Spleen (tissue), 11 donors: ENCODE measurements around the gene ANKRD13B. TPM values are rescaled to one million over a fixed set of nuclear protein-coding genes. Genes with fewer than 3 reads are reported as not detected.
A peak's percentile ranks its signal among the peaks of the same experiment; 100 is the strongest.

Experiments
- DNase-seq: peaks from one replicate; pipeline ENCODE4 v3.0.0-alpha.2; 2020
- H3K27ac ChIP-seq, 8 donors: fragments of 200-600 bp; sonication (generic) in 7 of 8; 1 replicate in 4 of 8; 2 replicates in 4 of 8; pipeline versions ENCODE4 v1.5.0 to v1.8.0; 2016 to 2021; ENCODE audit warnings: inconsistent platforms in 4 of 8, mild to moderate bottlenecking in 4 of 8, moderate library complexity in 1 of 8
- H3K27me3 ChIP-seq, 7 donors: fragments of 200-600 bp; sonication (generic) in 6 of 7; replicated peaks in 1 of 7; 1 replicate in 4 of 7; 2 replicates in 3 of 7; pipeline versions ENCODE4 v1.5.0 to v1.8.0; 2016 to 2021; ENCODE audit warnings: inconsistent platforms in 3 of 7, mild to moderate bottlenecking in 1 of 7
- H3K36me3 ChIP-seq, 6 donors: fragments of 200-600 bp; sonication (generic) in 5 of 6; 1 replicate in 4 of 6; 2 replicates in 2 of 6; pipeline versions ENCODE4 v1.5.0 to v1.8.0; 2016 to 2021; ENCODE audit warnings: inconsistent platforms in 2 of 6
- H3K4me1 ChIP-seq, 6 donors: fragments of 200-600 bp; sonication (generic) in 5 of 6; 1 replicate in 3 of 6; 2 replicates in 3 of 6; pipeline versions ENCODE4 v1.5.0 to v1.8.0; 2016 to 2021; ENCODE audit warnings: inconsistent platforms in 3 of 6
- H3K4me3 ChIP-seq, 8 donors: fragments of 200-600 bp; sonication (generic) in 7 of 8; 1 replicate in 4 of 8; 2 replicates in 4 of 8; pipeline versions ENCODE4 v1.5.0 to v1.8.0; 2016 to 2021; ENCODE audit warnings: inconsistent platforms in 4 of 8, mild to moderate bottlenecking in 4 of 8, moderate library complexity in 2 of 8
- H3K9me3 ChIP-seq, 8 donors: fragments of 200-600 bp; sonication (generic) in 7 of 8; 1 replicate in 4 of 8; 2 replicates in 4 of 8; pipeline versions ENCODE4 v1.5.0 to v1.8.0; 2016 to 2021; ENCODE audit warnings: inconsistent platforms in 4 of 8
- POLR2A ChIP-seq, 3 donors: fragments of 450-650 bp; IDR thresholded peaks; one replicate each; pipeline ENCODE4 v1.5.1; 2017; ENCODE audit warnings: antibody characterized with exemption in 3 of 3, mild to moderate bottlenecking in 1 of 3
- POLR2AphosphoS5 ChIP-seq, 3 donors: sonication (generic); formaldehyde crosslinking; IDR thresholded peaks; one replicate each; pipeline ENCODE4 v1.5.1; 2017; ENCODE audit warnings: antibody characterized with exemption in 3 of 3
- WGBS, 5 donors: extraction: QIAGEN DNeasy Blood & Tissue Kit in 3 of 5; methylation state at CpG; one replicate each; pipeline versions ENCODE4 v1.1.5 to v1.1.7; 2013 to 2018; 5-methylcytosine and 5-hydroxymethylcytosine counted together
- intact Hi-C: fragments of 100-400 bp; cut with DNase I; formaldehyde crosslinking; loops from one replicate; pipeline ENCODE4 v1.15.0; 2023; ENCODE audit warnings: low total_unique reads
- polyA plus RNA-seq, 3 donors: library from polyadenylated mRNA; stranded (reverse); fragments of 200-250 nt; gene quantifications; one replicate each; pipeline ENCODE4 v1.2.1, GENCODE V29; 2013
- total RNA-seq, 7 donors: library from RNA; depleted of rRNA in 3 of 7; stranded (reverse); fragments of >200 nt in 3 of 7; fragmentation: NEBNext Ultra II Directional in 4 of 7; extraction: Animal tissue kit (Norgen Biotek cat#: 25700) in 4 of 7; gene quantifications; one replicate each; pipeline versions ENCODE4 v1.1.0 to v1.2.1, GENCODE V29; 2016 to 2021
- TF ChIP-seq, protein P1 (sequence below), 11 experiments: fragments of 200-600 bp in 7 of 11; fragments of 450-650 bp in 4 of 11; sonication (generic) in 4 of 11; IDR thresholded peaks in 8 of 11; conservative IDR thresholded peaks in 3 of 11; 1 replicate in 7 of 11; 2 replicates in 4 of 11; pipeline versions ENCODE4 v1.4.0 to v1.8.0; 2016 to 2021; ENCODE audit warnings: antibody characterized with exemption in 11 of 11, inconsistent platforms in 4 of 11, mild to moderate bottlenecking in 1 of 11
- donor health status: healthy with polysubstance abuse.
- donor health status: DM: no; HTN: no; CAD: no; lungs with moderate emphysema.
- donor health status: DM: no; HTN: no; CAD: no.
- donor health status: Bipolar disorder and iron deficiency.
- donor health status: healthy.
- donor health status: DM: no; HTN: no; CAD: no.
- donor health status: DM: yes; HTN: yes; CAD: no.

The ANKRD13B gene
- total and polyA plus RNA-seq, 10 donors = 0.85 to 5.5 (median 2.5) TPM

DNA sequence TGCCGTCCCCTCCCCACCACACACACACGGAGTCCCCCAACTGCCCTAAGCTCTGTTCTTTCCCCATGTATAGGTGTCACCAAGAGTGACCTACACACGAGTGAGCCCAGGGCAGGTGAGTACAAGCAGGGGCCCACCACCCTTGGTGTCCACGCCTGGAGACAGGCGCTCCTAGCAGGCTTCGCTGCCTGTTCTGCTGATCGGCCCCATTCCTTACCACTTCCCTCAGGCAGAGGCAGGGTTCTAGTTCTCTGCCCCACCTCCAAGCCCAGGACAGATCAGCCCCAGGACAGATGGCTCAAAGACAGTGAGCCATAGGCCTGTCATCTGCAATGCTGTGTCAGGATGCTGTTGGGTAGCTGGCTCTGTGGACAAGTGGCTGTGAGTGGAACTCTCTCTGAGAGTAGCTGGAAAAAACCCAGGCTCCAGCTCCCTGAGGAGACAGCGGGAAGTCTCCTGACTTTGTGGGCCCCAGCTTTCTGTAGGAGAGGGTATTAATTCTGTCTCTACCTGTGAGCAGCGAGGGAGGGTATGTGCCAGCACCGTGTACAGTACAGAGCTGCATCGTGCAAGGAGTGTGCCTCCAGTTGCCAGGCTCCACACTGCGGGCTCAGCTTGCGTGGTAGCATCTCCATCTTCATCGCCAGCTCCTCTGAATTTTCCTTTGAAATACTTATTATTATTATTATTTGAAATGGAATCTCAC, 23.5 kb upstream of the ANKRD13B start:
- peak; percentile 65 for DNase-seq
- peaks cover 22 to 82% (median 61%) of the 10 kb centered on the region in 6 donors for H3K4me1 ChIP-seq
- peaks cover 0 to 27% (median 8%) of the 10 kb centered on the region in 6 donors for H3K36me3 ChIP-seq
- H3K4me3 ChIP-seq = peak overlapping the region in 7 of 8 donors; percentile 68 to 95 (median 79)
- peaks cover 0 to 3% (median 0%) of the 10 kb centered on the region in 7 donors for H3K27me3 ChIP-seq
- peak overlapping the region in 7 of 8 donors; percentile 81 to 93 (median 91) for H3K27ac ChIP-seq
- TF ChIP-seq POLR2A (IDR thresholded peaks at IDR 0.05) (no peak), POLR2AphosphoS5 (IDR thresholded peaks at IDR 0.05) (no peak)
- TF ChIP-seq, protein P1, sequence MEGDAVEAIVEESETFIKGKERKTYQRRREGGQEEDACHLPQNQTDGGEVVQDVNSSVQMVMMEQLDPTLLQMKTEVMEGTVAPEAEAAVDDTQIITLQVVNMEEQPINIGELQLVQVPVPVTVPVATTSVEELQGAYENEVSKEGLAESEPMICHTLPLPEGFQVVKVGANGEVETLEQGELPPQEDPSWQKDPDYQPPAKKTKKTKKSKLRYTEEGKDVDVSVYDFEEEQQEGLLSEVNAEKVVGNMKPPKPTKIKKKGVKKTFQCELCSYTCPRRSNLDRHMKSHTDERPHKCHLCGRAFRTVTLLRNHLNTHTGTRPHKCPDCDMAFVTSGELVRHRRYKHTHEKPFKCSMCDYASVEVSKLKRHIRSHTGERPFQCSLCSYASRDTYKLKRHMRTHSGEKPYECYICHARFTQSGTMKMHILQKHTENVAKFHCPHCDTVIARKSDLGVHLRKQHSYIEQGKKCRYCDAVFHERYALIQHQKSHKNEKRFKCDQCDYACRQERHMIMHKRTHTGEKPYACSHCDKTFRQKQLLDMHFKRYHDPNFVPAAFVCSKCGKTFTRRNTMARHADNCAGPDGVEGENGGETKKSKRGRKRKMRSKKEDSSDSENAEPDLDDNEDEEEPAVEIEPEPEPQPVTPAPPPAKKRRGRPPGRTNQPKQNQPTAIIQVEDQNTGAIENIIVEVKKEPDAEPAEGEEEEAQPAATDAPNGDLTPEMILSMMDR (IDR thresholded peaks at IDR 0.05 in 8 of 11, conservative IDR thresholded peaks at IDR 0.05 in 3 of 11) = no peak
- H3K9me3 ChIP-seq = no peaks in the 10 kb centered on the region
- 64 to 74% (median 69%) methylated on average over 14 of the region's 14 CpGs for WGBS, 5 donors
- intact Hi-C loops = no loop called here

DNA sequence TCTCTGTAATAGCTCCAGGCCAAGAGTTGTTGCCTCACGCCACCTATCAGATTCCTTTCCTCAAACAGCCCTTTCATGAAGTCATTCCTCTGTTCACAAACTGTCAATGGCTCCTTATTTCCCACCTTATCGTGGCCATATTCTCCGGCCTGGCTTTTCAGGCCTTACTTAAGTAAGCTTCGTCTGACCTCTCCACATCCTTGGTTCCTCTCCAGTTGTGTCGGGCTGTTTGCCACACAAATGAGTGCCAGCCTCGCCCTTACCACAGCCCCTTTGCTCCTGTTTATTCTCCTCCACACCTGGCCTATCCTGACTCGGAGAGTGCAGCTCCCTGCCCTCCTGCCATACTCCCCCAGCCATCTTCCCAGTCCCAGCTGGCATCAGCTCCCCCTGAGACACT, 22.4 kb upstream of the ANKRD13B start:
- peak; percentile 46 for DNase-seq
- TF ChIP-seq, protein P1 (IDR thresholded peaks at IDR 0.05 in 8 of 11, conservative IDR thresholded peaks at IDR 0.05 in 3 of 11) = no peak
- TF ChIP-seq POLR2A (IDR thresholded peaks at IDR 0.05) (no peak), POLR2AphosphoS5 (IDR thresholded peaks at IDR 0.05) (no peak)
- Histone ChIP-seq H3K4me1 (peaks cover 13 to 82% (median 54%) of the 10 kb centered on the region in 6 donors), H3K27ac (no peak overlapping the region), H3K36me3 (peaks cover 0 to 39% (median 18%) of the 10 kb centered on the region in 6 donors), H3K27me3 (peaks cover 0 to 3% (median 0%) of the 10 kb centered on the region in 7 donors), H3K4me3 (no peak overlapping the region), H3K9me3 (no peaks in the 10 kb centered on the region)
- WGBS, 5 donors = 91 to 98% (median 94%) methylated on average over 7 of the region's 7 CpGs
- intact Hi-C loops = no loop called here

DNA sequence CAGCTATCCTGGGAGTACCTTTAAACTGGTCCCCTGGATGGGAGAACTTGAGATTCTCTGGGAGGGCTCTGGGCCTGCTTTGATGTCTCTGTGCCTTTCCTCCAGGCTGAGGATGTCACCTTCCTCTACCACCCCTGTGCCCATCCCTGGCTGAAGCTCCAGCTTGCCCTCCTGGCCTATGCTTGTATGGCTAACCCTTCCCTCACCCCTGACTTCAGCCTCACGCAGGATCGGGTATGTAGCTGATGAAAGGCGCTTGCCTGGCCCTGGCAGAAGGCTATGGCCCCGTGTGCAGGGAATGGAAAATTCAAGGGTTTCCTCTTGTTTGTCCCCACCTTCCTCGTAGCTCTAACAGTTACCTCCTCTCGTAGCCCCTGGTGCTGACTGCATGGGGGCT, 21.4 kb upstream of the ANKRD13B start:
- WGBS, 5 donors = 89 to 97% (median 92%) methylated on average over 6 of the region's 6 CpGs
- H3K4me3 ChIP-seq = no peak overlapping the region
- TF ChIP-seq, protein P1 (IDR thresholded peaks at IDR 0.05 in 8 of 11, conservative IDR thresholded peaks at IDR 0.05 in 3 of 11) = no peak
- TF ChIP-seq POLR2AphosphoS5 (IDR thresholded peaks at IDR 0.05) = no peak
- no peak for TF ChIP-seq POLR2A (IDR thresholded peaks at IDR 0.05)
- H3K4me1 ChIP-seq = peaks cover 10 to 80% (median 45%) of the 10 kb centered on the region in 6 donors
- peaks cover 0 to 48% (median 28%) of the 10 kb centered on the region in 6 donors for H3K36me3 ChIP-seq
- no peak overlapping the region for H3K27ac ChIP-seq
- H3K27me3 ChIP-seq = peaks cover 0 to 2% (median 0%) of the 10 kb centered on the region in 7 donors
- intact Hi-C loops = no loop called here
- no peaks in the 10 kb centered on the region for H3K9me3 ChIP-seq
- peak; percentile 46 for DNase-seq
